ENCODE measurements around the gene TENM4.

TENM4 gene

GRCh38 chr11:79481795-79482194 lies 41.0 kb upstream of the TENM4 start:
- TF ChIP-seq RAD21 (IDR thresholded peaks at IDR 0.05; ENCODE audit: low read depth) = no peak

GRCh38 chr11:79480864-79481263 lies 40.0 kb upstream of the TENM4 start:
- TF ChIP-seq REST (IDR thresholded peaks at IDR 0.05; ENCODE audit: low read depth) (no peak), TAF1 (IDR thresholded peaks at IDR 0.05; ENCODE audit: low read depth) (no peak), EGR1 (IDR thresholded peaks at IDR 0.05) (no peak), NFIC (IDR thresholded peaks at IDR 0.05) (no peak), CREB1 (IDR thresholded peaks at IDR 0.05; ENCODE audit: low read depth) (no peak), USF1 (IDR thresholded peaks at IDR 0.05) (no peak), ZBTB7A (IDR thresholded peaks at IDR 0.05; ENCODE audit: low read depth) (no peak), RAD21 (IDR thresholded peaks at IDR 0.05; ENCODE audit: low read depth) (no peak), CEBPB (IDR thresholded peaks at IDR 0.05) (no peak), TEAD4 (IDR thresholded peaks at IDR 0.05) (no peak), FOXM1 (IDR thresholded peaks at IDR 0.05; ENCODE audit: borderline replicate concordance, low read depth) (no peak), EP300 (IDR thresholded peaks at IDR 0.05; ENCODE audit: borderline replicate concordance) (no peak), TCF12 (IDR thresholded peaks at IDR 0.05; ENCODE audit: low read depth) (no peak), MAX (IDR thresholded peaks at IDR 0.05) (no peak), YY1 (IDR thresholded peaks at IDR 0.05; ENCODE audit: low read depth) (no peak)

GRCh38 chr11:79472819-79473529 lies 32.1 kb upstream of the TENM4 start:
- no peak for TF ChIP-seq EGR1 (IDR thresholded peaks at IDR 0.05)

- TF ChIP-seq TAF1 (IDR thresholded peaks at IDR 0.05; ENCODE audit: low read depth) (no peak), MAX (IDR thresholded peaks at IDR 0.05) (no peak), CEBPB (IDR thresholded peaks at IDR 0.05) (no peak), CREB1 (IDR thresholded peaks at IDR 0.05; ENCODE audit: low read depth) (no peak), USF1 (IDR thresholded peaks at IDR 0.05) (no peak), TCF12 (IDR thresholded peaks at IDR 0.05; ENCODE audit: low read depth) (no peak), ZBTB7A (IDR thresholded peaks at IDR 0.05; ENCODE audit: low read depth) (no peak), YY1 (IDR thresholded peaks at IDR 0.05; ENCODE audit: low read depth) (no peak), EP300 (IDR thresholded peaks at IDR 0.05; ENCODE audit: borderline replicate concordance) (no peak), REST (IDR thresholded peaks at IDR 0.05; ENCODE audit: low read depth) (no peak), FOXM1 (IDR thresholded peaks at IDR 0.05; ENCODE audit: borderline replicate concordance, low read depth) (no peak)
Measured at GRCh38 chr11:79471071-79471844, 30.4 kb upstream of the TENM4 start.

GRCh38 chr11:79470161-79470560 lies 29.3 kb upstream of the TENM4 start:
- no peak for TF ChIP-seq EGR1 (IDR thresholded peaks at IDR 0.05)
- TF ChIP-seq EP300 (IDR thresholded peaks at IDR 0.05; ENCODE audit: borderline replicate concordance) = no peak
- TF ChIP-seq ZBTB7A (IDR thresholded peaks at IDR 0.05; ENCODE audit: low read depth) = no peak
- TF ChIP-seq YY1 (IDR thresholded peaks at IDR 0.05; ENCODE audit: low read depth) = no peak
- TF ChIP-seq MAX (IDR thresholded peaks at IDR 0.05) = no peak
- TF ChIP-seq TAF1 (IDR thresholded peaks at IDR 0.05; ENCODE audit: low read depth) = no peak
- no peak for TF ChIP-seq NFIC (IDR thresholded peaks at IDR 0.05)
- no peak for TF ChIP-seq CREB1 (IDR thresholded peaks at IDR 0.05; ENCODE audit: low read depth)
- no peak for TF ChIP-seq USF1 (IDR thresholded peaks at IDR 0.05)
- TF ChIP-seq RAD21 (IDR thresholded peaks at IDR 0.05; ENCODE audit: low read depth) = no peak
- TF ChIP-seq TEAD4 (IDR thresholded peaks at IDR 0.05) = no peak
- TF ChIP-seq CEBPB (IDR thresholded peaks at IDR 0.05) = no peak
- TF ChIP-seq REST (IDR thresholded peaks at IDR 0.05; ENCODE audit: low read depth) = no peak
- TF ChIP-seq FOXM1 (IDR thresholded peaks at IDR 0.05; ENCODE audit: borderline replicate concordance, low read depth) = no peak
- TF ChIP-seq TCF12 (IDR thresholded peaks at IDR 0.05; ENCODE audit: low read depth) = no peak

Measured in Ishikawa (cell line).